ENCODE results near the gene ITPR2.
"Not testable (repeated sequence)": the region's sequence is repeated elsewhere in the genome, so short reads cannot be mapped to it uniquely, and the experiment has no call there.

ITPR2 gene

GRCh38 chr12:26528943-26529342 is 304.1 kb downstream of the ITPR2 start:
- no peak for DNase-seq

- no peak for DNase-seq
Measured at GRCh38 chr12:26527682-26528081, 305.3 kb downstream of the ITPR2 start.

- no peak for DNase-seq
Measured at GRCh38 chr12:26524862-26525465, 308.0 kb downstream of the ITPR2 start.

GRCh38 chr12:26523708-26524150 is 309.3 kb downstream of the ITPR2 start:
- peak; percentile 12 to 95 (median 81) for DNase-seq

GRCh38 chr12:26520869-26521268 is 312.1 kb downstream of the ITPR2 start:
- no peak for DNase-seq

- no peak for DNase-seq
Measured at GRCh38 chr12:26520109-26520508, 312.9 kb downstream of the ITPR2 start.

- DNase-seq, result no peak
Measured at GRCh38 chr12:26519462-26519861, 313.5 kb downstream of the ITPR2 start.

- DNase-seq, result not testable (repeated sequence)
Measured at GRCh38 chr12:26517320-26517719, 315.7 kb downstream of the ITPR2 start.

- DNase-seq, result no peak
Measured at GRCh38 chr12:26514364-26514763, 318.6 kb downstream of the ITPR2 start.

- no peak for DNase-seq
Measured at GRCh38 chr12:26513363-26514043, 319.5 kb downstream of the ITPR2 start.

GRCh38 chr12:26512213-26512612 is 320.8 kb downstream of the ITPR2 start:
- DNase-seq, result no peak

- DNase-seq, result no peak
Measured at GRCh38 chr12:26510354-26510674, 322.7 kb downstream of the ITPR2 start.

- DNase-seq, result no peak
Measured at GRCh38 chr12:26507613-26508012, 325.4 kb downstream of the ITPR2 start.

GRCh38 chr12:26499979-26500640 is 332.9 kb downstream of the ITPR2 start:
- no peak for DNase-seq

GRCh38 chr12:26496170-26496569 is 336.8 kb downstream of the ITPR2 start:
- DNase-seq, result no peak

GRCh38 chr12:26493656-26494055 is 339.3 kb downstream of the ITPR2 start:
- DNase-seq, result no peak

GRCh38 chr12:26492406-26492805 is 340.6 kb downstream of the ITPR2 start:
- no peak for DNase-seq

- DNase-seq, result no peak
Measured at GRCh38 chr12:26489908-26490307, 343.1 kb downstream of the ITPR2 start.

GRCh38 chr12:26488351-26488750 is 344.6 kb downstream of the ITPR2 start:
- no peak for DNase-seq

GRCh38 chr12:26473291-26473690 is 359.7 kb downstream of the ITPR2 start:
- no peak for DNase-seq

GRCh38 chr12:26471560-26471959 is 361.4 kb downstream of the ITPR2 start:
- peak in 7 of 56 donors; percentile 4 to 43 (median 11) for DNase-seq

GRCh38 chr12:26469421-26470180 is 363.4 kb downstream of the ITPR2 start:
- no peak for DNase-seq

Measured in nucleus accumbens (tissue), 56 donors.